Nephron (organoid): Measurements from ENCODE around the gene SNCAIP.

ENCODE experiments used
- H3K27ac Mint-ChIP-seq, 3 experiments: 2 replicates each; pipeline ENCODE4 v1.8.0; 2020; ENCODE audit warnings: mixed read lengths in 3 of 3, mild to moderate bottlenecking in 2 of 3, moderate library complexity in 1 of 3
- H3K27me3 Mint-ChIP-seq: 2 replicates; pipeline ENCODE4 v1.8.0; 2021; ENCODE audit warnings: low read depth, mild to moderate bottlenecking, moderate library complexity, mixed read lengths
- H3K36me3 Mint-ChIP-seq: 2 replicates; pipeline ENCODE4 v1.8.0; 2020; ENCODE audit warnings: low read depth, mixed read lengths
- H3K4me1 Mint-ChIP-seq: 2 replicates; pipeline ENCODE4 v1.8.0; 2020; ENCODE audit warnings: mixed read lengths
- H3K4me3 Mint-ChIP-seq, 3 experiments: 2 replicates each; pipeline ENCODE4 v1.8.0; 2020; ENCODE audit warnings: mild to moderate bottlenecking in 3 of 3, mixed read lengths in 3 of 3, moderate library complexity in 2 of 3
- H3K9me3 Mint-ChIP-seq: 2 replicates; pipeline ENCODE4 v1.8.0; 2020; ENCODE audit warnings: mixed read lengths
- CTCF ChIP-seq, 3 experiments: fragments of 200-600 bp; sonication (generic); IDR thresholded peaks; one replicate each; pipeline ENCODE4 v1.5.0; 2021; ENCODE audit warnings: antibody characterized with exemption in 3 of 3; ENCODE audit not compliant: unreplicated experiment in 3 of 3

Gene SNCAIP

GRCh38 chr5:122423221-122423620 lies 111.2 kb downstream of the SNCAIP start:
- Mint-ChIP-seq H3K36me3 (peaks cover 40% of the 10 kb centered on the region), H3K4me1 (peaks cover 50% of the 10 kb centered on the region), H3K27me3 (no peaks in the 10 kb centered on the region), H3K27ac (peak overlapping the region in 1 of 3 experiments; percentile 53), H3K9me3 (peaks cover under 1% of the 10 kb centered on the region), H3K4me3 (no peak overlapping the region)
- no peak for TF ChIP-seq CTCF (IDR thresholded peaks at IDR 0.05; ENCODE audit: unreplicated experiment in 3 of 3)

GRCh38 chr5:122424132-122424531 lies 112.1 kb downstream of the SNCAIP start:
- H3K36me3 Mint-ChIP-seq: peaks cover 49% of the 10 kb centered on the region
- no peak for TF ChIP-seq CTCF (IDR thresholded peaks at IDR 0.05; ENCODE audit: unreplicated experiment in 3 of 3)
- H3K4me3 Mint-ChIP-seq: no peak overlapping the region
- peak overlapping the region in 1 of 3 experiments; percentile 53 for H3K27ac Mint-ChIP-seq
- H3K27me3 Mint-ChIP-seq: no peaks in the 10 kb centered on the region
- peaks cover 7% of the 10 kb centered on the region for H3K9me3 Mint-ChIP-seq
- peaks cover 43% of the 10 kb centered on the region for H3K4me1 Mint-ChIP-seq

GRCh38 chr5:122426301-122426700 lies 114.3 kb downstream of the SNCAIP start:
- peaks cover 7% of the 10 kb centered on the region for H3K9me3 Mint-ChIP-seq

GRCh38 chr5:122427621-122428020 lies 115.6 kb downstream of the SNCAIP start:
- no peak for TF ChIP-seq CTCF (IDR thresholded peaks at IDR 0.05; ENCODE audit: unreplicated experiment in 3 of 3)
- no peak overlapping the region for H3K27ac Mint-ChIP-seq

More at GRCh38 chr5:122426301-122426700, 114.3 kb downstream of the SNCAIP start:
- no peak for TF ChIP-seq CTCF (IDR thresholded peaks at IDR 0.05; ENCODE audit: unreplicated experiment in 3 of 3)
- H3K27ac Mint-ChIP-seq: no peak overlapping the region
- no peak overlapping the region for H3K4me3 Mint-ChIP-seq
- H3K27me3 Mint-ChIP-seq: no peaks in the 10 kb centered on the region
- peaks cover 68% of the 10 kb centered on the region for H3K36me3 Mint-ChIP-seq
- H3K4me1 Mint-ChIP-seq: peaks cover 25% of the 10 kb centered on the region

GRCh38 chr5:122429545-122430318 lies 117.7 kb downstream of the SNCAIP start:
- no peak for TF ChIP-seq CTCF (IDR thresholded peaks at IDR 0.05; ENCODE audit: unreplicated experiment in 3 of 3)
- Mint-ChIP-seq H3K9me3 (peaks cover 7% of the 10 kb centered on the region), H3K36me3 (peaks cover 77% of the 10 kb centered on the region), H3K4me1 (peaks cover 4% of the 10 kb centered on the region), H3K27me3 (no peaks in the 10 kb centered on the region), H3K4me3 (no peak overlapping the region), H3K27ac (peak overlapping the region in 1 of 3 experiments; percentile 15)

More at GRCh38 chr5:122427621-122428020, 115.6 kb downstream of the SNCAIP start:
- no peaks in the 10 kb centered on the region for H3K27me3 Mint-ChIP-seq
- H3K4me1 Mint-ChIP-seq: peaks cover 15% of the 10 kb centered on the region
- H3K4me3 Mint-ChIP-seq: no peak overlapping the region
- peaks cover 73% of the 10 kb centered on the region for H3K36me3 Mint-ChIP-seq
- peaks cover 7% of the 10 kb centered on the region for H3K9me3 Mint-ChIP-seq

- Mint-ChIP-seq H3K9me3 (peaks cover 7% of the 10 kb centered on the region), H3K27ac (peak overlapping the region in 1 of 3 experiments; percentile 15), H3K4me1 (peaks cover 6% of the 10 kb centered on the region), H3K27me3 (no peaks in the 10 kb centered on the region), H3K36me3 (peaks cover 77% of the 10 kb centered on the region), H3K4me3 (no peak overlapping the region)
- TF ChIP-seq CTCF (IDR thresholded peaks at IDR 0.05; ENCODE audit: unreplicated experiment in 3 of 3): no peak
These were observed 118.2 kb downstream of the SNCAIP start for GRCh38 chr5:122430319-122430586.
